K562 (cell line): ENCODE measurements around the gene SLC30A3.

Experiments used
- ARNT ChIP-seq, 2 experiments: fragments of 450-650 bp; IDR thresholded peaks; 2 replicates each; pipeline ENCODE4 v1.6.1; 2016; ENCODE audit warnings: mild to moderate bottlenecking in 1 of 2
- ATF4 ChIP-seq: fragments of 450-650 bp; formaldehyde crosslinking; IDR thresholded peaks from 2 replicates; pipeline ENCODE4 v1.4.0; 2022; ENCODE audit warnings: mild to moderate bottlenecking, moderate library complexity
- BACH1 ChIP-seq: fragments of 200-800 bp; sonication (Bioruptor generic); IDR thresholded peaks from 2 replicates; pipeline ENCODE4 v1.6.1; 2016; ENCODE audit warnings: missing genetic modification characterization, missing compliant biosample characterization
- CTBP1 ChIP-seq: fragments of 450-650 bp; IDR thresholded peaks from 2 replicates; pipeline ENCODE4 v1.6.1; 2016; ENCODE audit warnings: borderline replicate concordance
- CTCF ChIP-seq, 3 experiments: IDR thresholded peaks in 2 of 3; conservative IDR thresholded peaks in 1 of 3; 2 replicates each; pipeline ENCODE4 v1.5.1; 2011 to 2012; ENCODE audit warnings: low read length in 3 of 3, mild to moderate bottlenecking in 3 of 3, control low read depth in 2 of 3, improper control_type of control experiment in 1 of 3, inconsistent platforms in 1 of 3, low read depth in 1 of 3, mixed read lengths in 1 of 3, moderate library complexity in 1 of 3; ENCODE audit not compliant: insufficient read depth in 2 of 3
- JUNB ChIP-seq: fragments of 450-650 bp; formaldehyde crosslinking; conservative IDR thresholded peaks from 2 replicates; pipeline ENCODE4 v1.4.0; 2020; ENCODE audit warnings: mild to moderate bottlenecking
- KDM5B ChIP-seq: fragments of 200-600 bp; sonication (generic); IDR thresholded peaks from 2 replicates; pipeline ENCODE4 v1.6.1; 2012; ENCODE audit warnings: low read depth, mild to moderate bottlenecking, moderate library complexity, low read length, control low read depth, inconsistent platforms; ENCODE audit not compliant: insufficient replicate concordance
- KHSRP ChIP-seq: fragments of 450-650 bp; IDR thresholded peaks from 2 replicates; pipeline ENCODE4 v1.6.1; 2017
- MEIS2 ChIP-seq: fragments of 450-650 bp; IDR thresholded peaks from 2 replicates; pipeline ENCODE4 v1.6.1; 2014; ENCODE audit warnings: mild to moderate bottlenecking; ENCODE audit not compliant: partially characterized antibody
- MYC ChIP-seq, 2 experiments: fragments of 250-450 bp in 1 of 2; sonication (Bioruptor Pico) in 1 of 2; IDR thresholded peaks; 2 replicates each; pipeline versions ENCODE4 v1.5.1 to v1.6.1; 2012 to 2021; ENCODE audit warnings: low read depth in 2 of 2, borderline replicate concordance in 1 of 2, improper control_type of control experiment in 1 of 2, low read length in 1 of 2, mild to moderate bottlenecking in 1 of 2, moderate library complexity in 1 of 2
- PATZ1 ChIP-seq: fragments of 250-450 bp; sonication (Bioruptor Pico); IDR thresholded peaks from 2 replicates; pipeline ENCODE4 v1.5.0; 2020; ENCODE audit warnings: mild to moderate bottlenecking, borderline replicate concordance
- ZBTB2 ChIP-seq: fragments of 450-650 bp; IDR thresholded peaks from 2 replicates; pipeline ENCODE4 v1.6.1; 2016; ENCODE audit warnings: antibody characterized with exemption
- ZNF639 ChIP-seq, 2 experiments: fragments of 200-800 bp in 1 of 2; sonication (Bioruptor generic) in 1 of 2; sonication (generic) in 1 of 2; formaldehyde crosslinking in 1 of 2; IDR thresholded peaks in 1 of 2; conservative IDR thresholded peaks in 1 of 2; 2 replicates each; pipeline versions ENCODE4 v1.5.0 to v1.6.1; 2016 to 2020; ENCODE audit warnings: missing compliant biosample characterization in 1 of 2, missing genetic modification characterization in 1 of 2, missing genetic modification reagents in 1 of 2
- ZSCAN29 ChIP-seq: fragments of 450-650 bp; IDR thresholded peaks from 2 replicates; pipeline ENCODE4 v1.6.1; 2017

- TF ChIP-seq MYC (IDR thresholded peaks at IDR 0.05; ENCODE audit: low read depth, low read length) (no peak), MYC (CRISPR knock-in tag; IDR thresholded peaks at IDR 0.05; ENCODE audit: borderline replicate concordance, low read depth) (no peak), ZNF639 (CRISPR knock-in tag; conservative IDR thresholded peaks at IDR 0.05 in 1 of 2, IDR thresholded peaks at IDR 0.05 in 1 of 2) (no peak), KHSRP (no peak), CTCF (IDR thresholded peaks at IDR 0.05 in 2 of 3, conservative IDR thresholded peaks at IDR 0.05 in 1 of 3; ENCODE audit: insufficient read depth in 2 of 3, low read depth in 1 of 3, low read length in 3 of 3) (no peak), ATF4 (CRISPR knock-in tag) (no peak), KDM5B (no peak), ZBTB2 (no peak), PATZ1 (CRISPR knock-in tag) (no peak), CTBP1 (no peak), JUNB (CRISPR knock-in tag) (no peak), ARNT (IDR thresholded peaks at IDR 0.05) (no peak), ZSCAN29 (no peak), MEIS2 (no peak), BACH1 (tag) (no peak)
Observed at GRCh38 chr2:27221166-27221565, 41.7 kb downstream of the SLC30A3 start.
